Measurements from ENCODE around the gene CLIP1. TPM values are rescaled to one million over a fixed set of nuclear protein-coding genes. Genes with fewer than 3 reads are reported as not detected.

Gene CLIP1
- total and polyA plus RNA-seq, 2 of the 8 experiments (the other 6 are each of a cell fraction or from before 2014, with no cell fraction given) = 19.0 to 27.6 TPM

- no peak overlapping the region for H3K18ac ChIP-seq (ENCODE audit: extremely low read depth, low read length)
- no peak overlapping the region for H2BK20ac ChIP-seq (ENCODE audit: low read length)
- no peaks in the 10 kb centered on the region for H3K79me1 ChIP-seq (ENCODE audit: low read depth, low read length)
- DNase-seq (ENCODE audit: low read depth in 1 of 2, low spot score in 2 of 2) = no peak
- H3K9me3 ChIP-seq (ENCODE audit: insufficient read depth in 2 of 2, low read depth in 1 of 2, low read length in 1 of 2) = no peaks in the 10 kb centered on the region
- H3K23ac ChIP-seq (ENCODE audit: insufficient read length) = no peak overlapping the region
- H2AK5ac ChIP-seq (ENCODE audit: low read depth, low read length) = no peak overlapping the region
- no peak for FAIRE-seq
- H2BK15ac ChIP-seq (ENCODE audit: low read length) = no peak overlapping the region
- no peak for TF ChIP-seq CHD1 (IDR thresholded peaks at IDR 0.05; ENCODE audit: low read depth, low read length)
- TF ChIP-seq CTCF (IDR thresholded peaks at IDR 0.05; ENCODE audit: control extremely low read depth in 1 of 3, insufficient read depth in 1 of 3, low read depth in 1 of 3, low read length in 3 of 3) = no peak
- no peak for TF ChIP-seq TAF1 (IDR thresholded peaks at IDR 0.05; ENCODE audit: low read depth, low read length)
- no peak for TF ChIP-seq ASH2L (IDR thresholded peaks at IDR 0.05; ENCODE audit: low read length)
- no peak for TF ChIP-seq USF2 (IDR thresholded peaks at IDR 0.05; ENCODE audit: low read length)
- 89% methylated on average over 11 of the region's 11 CpGs; no CpG with 5 or more reads in 1 of the 2 experiments for WGBS, 2 experiments (ENCODE audit: extremely low coverage in 1 of 2, insufficient coverage in 1 of 2, insufficient read length in 1 of 2, insufficient replicate concordance in 2 of 2, low coverage in 1 of 2, low lambda C conversion rate in 2 of 2, missing lambda C conversion rate in 1 of 2)
- H3K4me2 ChIP-seq (ENCODE audit: insufficient read depth in 1 of 2, low read depth in 2 of 2, low read length in 2 of 2) = no peak overlapping the region
- no peaks in the 10 kb centered on the region for H3K23me2 ChIP-seq (ENCODE audit: low read depth, low read length)
- no peak overlapping the region for H4K91ac ChIP-seq (replicated peaks; ENCODE audit: insufficient read length, low read length)
- no peak overlapping the region for H3K27ac ChIP-seq (ENCODE audit: low read depth, low read length)
- H3K4me3 ChIP-seq (ENCODE audit: extremely low read depth in 1 of 4, insufficient read depth in 2 of 4, low read depth in 3 of 4, low read length in 4 of 4) = no peak overlapping the region
- no peaks in the 10 kb centered on the region for H3K4me1 ChIP-seq (replicated peaks in 1 of 4; ENCODE audit: control insufficient read depth in 3 of 4, insufficient read depth in 4 of 4, low read length in 3 of 4)
- H3K56ac ChIP-seq (replicated peaks; ENCODE audit: insufficient read length, low read depth, low read length) = no peak overlapping the region
- H4K5ac ChIP-seq (ENCODE audit: insufficient read length, low read depth, low read length) = no peak overlapping the region
- H3K4ac ChIP-seq (replicated peaks; ENCODE audit: insufficient read length, low read depth, low read length) = no peak overlapping the region
- no peaks in the 10 kb centered on the region for H3K36me3 ChIP-seq (ENCODE audit: control insufficient read depth in 2 of 4, insufficient read depth in 4 of 4, low read length in 3 of 4)
- H4K20me1 ChIP-seq (replicated peaks in 1 of 2; ENCODE audit: control insufficient read depth in 1 of 2, insufficient read depth in 2 of 2, low read length in 2 of 2) = no peaks in the 10 kb centered on the region
- no peaks in the 10 kb centered on the region for H3K27me3 ChIP-seq (replicated peaks in 1 of 4; ENCODE audit: control insufficient read depth in 3 of 4, extremely low read depth in 1 of 4, insufficient read depth in 3 of 4, low read length in 3 of 4)
- CTCF ChIA-PET (ENCODE audit: partially characterized antibody) = interaction anchor here (1.4 kb wide), 1 partner anchor 19 kb away, joined by 3 read pairs; no protein-coding TSS in a partner anchor
- no peak overlapping the region for H2BK120ac ChIP-seq (replicated peaks; ENCODE audit: low read depth, low read length)
- no peak overlapping the region for H2BK5ac ChIP-seq (ENCODE audit: low read depth, low read length)
- no peak overlapping the region for H2BK12ac ChIP-seq (ENCODE audit: low read depth, low read length)
- H3K9ac ChIP-seq (replicated peaks in 1 of 4; ENCODE audit: extremely low read depth in 1 of 4, low read depth in 3 of 4, low read length in 3 of 4) = no peak overlapping the region
- H3K79me2 ChIP-seq (ENCODE audit: control insufficient read depth in 1 of 2, insufficient read depth in 2 of 2, low read length in 2 of 2) = no peaks in the 10 kb centered on the region
- no peak overlapping the region for H4K8ac ChIP-seq (ENCODE audit: extremely low read depth, insufficient read depth, low read length)
- no peak overlapping the region for H3K14ac ChIP-seq (ENCODE audit: insufficient read length)
- POLR2A ChIA-PET (ENCODE audit: partially characterized antibody) = interaction anchor here (1.2 to 1.3 kb wide), 2 partner anchors 8 to 48 kb away, joined by 3 to 7 read pairs; partner anchors contain the start of gene ZCCHC8
- peak overlapping the region; percentile 66 for H2AFZ ChIP-seq (ENCODE audit: low read length)
These were observed 30.3 kb upstream of the CLIP1 start for GRCh38 chr12:122452701-122453285.

All from H1 (cell line).